Smooth muscle cell (in vitro differentiated cells): ENCODE data around the gene CBX4. TPM values are rescaled to one million over a fixed set of nuclear protein-coding genes. Genes with fewer than 3 reads are reported as not detected.
A peak's percentile ranks its signal among the peaks of the same experiment; 100 is the strongest.

Experiments
- DNase-seq: peaks from one replicate; lab custom pipeline; 2025; ENCODE audit not compliant: unreplicated experiment; lab: John Stamatoyannopoulos, UW
- H2AFZ ChIP-seq: fragments of 200-600 bp; sonication (generic); 2 replicates; pipeline ENCODE4 v1.6.0; 2016; ENCODE audit warnings: antibody characterized with exemption, low read depth, mild to moderate bottlenecking
- H3F3A ChIP-seq: fragments of 200-600 bp; sonication (generic); 2 replicates; pipeline ENCODE4 v1.6.0; 2017; ENCODE audit warnings: antibody characterized with exemption, low read depth
- H3K27ac ChIP-seq: fragments of 200-600 bp; sonication (generic); 2 replicates; pipeline ENCODE4 v1.5.1; 2016; ENCODE audit warnings: low read depth, mild to moderate bottlenecking
- H3K27me3 ChIP-seq: fragments of 200-600 bp; sonication (generic); 2 replicates; pipeline ENCODE4 v1.6.1; 2016; ENCODE audit warnings: low read depth, mild to moderate bottlenecking
- H3K36me3 ChIP-seq: fragments of 200-600 bp; sonication (generic); 2 replicates; pipeline ENCODE4 v1.5.1; 2016; ENCODE audit warnings: low read depth
- H3K4me1 ChIP-seq: fragments of 200-600 bp; sonication (generic); 2 replicates; pipeline ENCODE4 v1.5.1; 2016; ENCODE audit warnings: low read depth
- H3K4me2 ChIP-seq: fragments of 200-600 bp; sonication (generic); 2 replicates; pipeline ENCODE4 v1.6.0; 2016; ENCODE audit warnings: mild to moderate bottlenecking
- H3K4me3 ChIP-seq: fragments of 200-600 bp; sonication (generic); 2 replicates; pipeline ENCODE4 v1.5.1; 2016; ENCODE audit warnings: mild to moderate bottlenecking
- H3K79me2 ChIP-seq: fragments of 200-600 bp; sonication (generic); 2 replicates; pipeline ENCODE4 v1.6.0; 2016; ENCODE audit warnings: low read depth, mild to moderate bottlenecking
- H3K9ac ChIP-seq: fragments of 200-600 bp; sonication (generic); 2 replicates; pipeline ENCODE4 v1.6.0; 2016; ENCODE audit warnings: low read depth
- H3K9me3 ChIP-seq: fragments of 200-600 bp; sonication (generic); replicated peaks from 2 replicates; pipeline ENCODE4 v1.5.1; 2016; ENCODE audit warnings: low read depth
- H4K20me1 ChIP-seq: fragments of 200-600 bp; sonication (generic); 2 replicates; pipeline ENCODE4 v1.6.0; 2016; ENCODE audit warnings: low read depth
- CTCF ChIP-seq: fragments of 200-600 bp; sonication (generic); IDR thresholded peaks from 2 replicates; pipeline ENCODE4 v1.5.1; 2017; ENCODE audit warnings: borderline replicate concordance, mild to moderate bottlenecking, antibody characterized with exemption; ENCODE audit not compliant: insufficient read depth, poor library complexity, severe bottlenecking
- WGBS: methylation state at CpG from one replicate; pipeline ENCODE4 v1.1.7; 2016; ENCODE audit warnings: low lambda C conversion rate; 5-methylcytosine and 5-hydroxymethylcytosine counted together
- polyA plus RNA-seq: library from polyadenylated mRNA; unstranded; fragments of >200 nt; fragmentation: Nextera tagmentation; extraction: Ambion mirVana; gene quantifications from 2 replicates; pipeline ENCODE4 v1.2.1, GENCODE V29; 2016
- total RNA-seq: library from RNA; depleted of rRNA; stranded (reverse); fragments of >200 nt; gene quantifications from 2 replicates; pipeline ENCODE4 v1.2.3, GENCODE V29; 2014

Gene CBX4
- total and polyA plus RNA-seq, 2 experiments from 2014 or later = 17.4 to 44.6 TPM

- H3K27me3 ChIP-seq = peaks cover 90% of the 10 kb centered on the region
These were observed 28.9 kb downstream of the CBX4 start for GRCh38 chr17:79810130-79811010.

GRCh38 chr17:79809530-79810129 lies 29.6 kb downstream of the CBX4 start:
- Histone ChIP-seq H3K4me1 (peaks cover 29% of the 10 kb centered on the region), H3K27me3 (peaks cover 90% of the 10 kb centered on the region), H3K36me3 (no peaks in the 10 kb centered on the region), H2AFZ (no peak overlapping the region), H3K9me3 (no peaks in the 10 kb centered on the region), H3K4me2 (peak overlapping the region; percentile 80), H3K27ac (no peak overlapping the region), H3K4me3 (peak overlapping the region; percentile 43), H4K20me1 (no peaks in the 10 kb centered on the region), H3K9ac (no peak overlapping the region), H3F3A (peaks cover 8% of the 10 kb centered on the region), H3K79me2 (no peaks in the 10 kb centered on the region)
- 2% methylated on average over 26 of the region's 40 CpGs for WGBS
- no peak for DNase-seq
- TF ChIP-seq CTCF = no peak

More at GRCh38 chr17:79810130-79811010, 28.9 kb downstream of the CBX4 start:
- peak overlapping the region; percentile 43 for H3K4me3 ChIP-seq
- H3K4me2 ChIP-seq = peak overlapping the region; percentile 89
- no peak overlapping the region for H2AFZ ChIP-seq
- no peaks in the 10 kb centered on the region for H4K20me1 ChIP-seq
- peaks cover 37% of the 10 kb centered on the region for H3K4me1 ChIP-seq
- H3K36me3 ChIP-seq = no peaks in the 10 kb centered on the region
- H3K79me2 ChIP-seq = no peaks in the 10 kb centered on the region
- TF ChIP-seq CTCF = no peak
- H3F3A ChIP-seq = peaks cover 8% of the 10 kb centered on the region
- H3K27ac ChIP-seq = no peak overlapping the region
- WGBS = 2% methylated on average over 30 of the region's 79 CpGs
- no peak overlapping the region for H3K9ac ChIP-seq
- DNase-seq = peak; percentile 23
- H3K9me3 ChIP-seq = no peaks in the 10 kb centered on the region

- no peak overlapping the region for H2AFZ ChIP-seq
- WGBS = 27% methylated on average over 20 of the region's 20 CpGs
- DNase-seq = no peak
- peaks cover 13% of the 10 kb centered on the region for H3F3A ChIP-seq
- no peaks in the 10 kb centered on the region for H3K9me3 ChIP-seq
- peaks cover 31% of the 10 kb centered on the region for H3K4me1 ChIP-seq
- no peak overlapping the region for H3K4me2 ChIP-seq
- no peak overlapping the region for H3K27ac ChIP-seq
- H3K4me3 ChIP-seq = no peak overlapping the region
- peak; percentile 24 for TF ChIP-seq CTCF
- H3K9ac ChIP-seq = no peak overlapping the region
- no peaks in the 10 kb centered on the region for H3K36me3 ChIP-seq
- H3K79me2 ChIP-seq = no peaks in the 10 kb centered on the region
- H3K27me3 ChIP-seq = peaks cover 90% of the 10 kb centered on the region
- H4K20me1 ChIP-seq = no peaks in the 10 kb centered on the region
These were observed 30.3 kb downstream of the CBX4 start for GRCh38 chr17:79808763-79809529.
